EL (cell line): Measurements from ENCODE around the gene PLCXD1.
"Not testable (repeated sequence)": the region's sequence is repeated elsewhere in the genome, so short reads cannot be mapped to it uniquely, and the experiment has no call there.

Experiments
- DNase-seq: peaks from one replicate; pipeline ENCODE4 v3.0.0-alpha.2; 2016

PLCXD1 gene, protein sequence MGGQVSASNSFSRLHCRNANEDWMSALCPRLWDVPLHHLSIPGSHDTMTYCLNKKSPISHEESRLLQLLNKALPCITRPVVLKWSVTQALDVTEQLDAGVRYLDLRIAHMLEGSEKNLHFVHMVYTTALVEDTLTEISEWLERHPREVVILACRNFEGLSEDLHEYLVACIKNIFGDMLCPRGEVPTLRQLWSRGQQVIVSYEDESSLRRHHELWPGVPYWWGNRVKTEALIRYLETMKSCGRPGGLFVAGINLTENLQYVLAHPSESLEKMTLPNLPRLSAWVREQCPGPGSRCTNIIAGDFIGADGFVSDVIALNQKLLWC

DNA sequence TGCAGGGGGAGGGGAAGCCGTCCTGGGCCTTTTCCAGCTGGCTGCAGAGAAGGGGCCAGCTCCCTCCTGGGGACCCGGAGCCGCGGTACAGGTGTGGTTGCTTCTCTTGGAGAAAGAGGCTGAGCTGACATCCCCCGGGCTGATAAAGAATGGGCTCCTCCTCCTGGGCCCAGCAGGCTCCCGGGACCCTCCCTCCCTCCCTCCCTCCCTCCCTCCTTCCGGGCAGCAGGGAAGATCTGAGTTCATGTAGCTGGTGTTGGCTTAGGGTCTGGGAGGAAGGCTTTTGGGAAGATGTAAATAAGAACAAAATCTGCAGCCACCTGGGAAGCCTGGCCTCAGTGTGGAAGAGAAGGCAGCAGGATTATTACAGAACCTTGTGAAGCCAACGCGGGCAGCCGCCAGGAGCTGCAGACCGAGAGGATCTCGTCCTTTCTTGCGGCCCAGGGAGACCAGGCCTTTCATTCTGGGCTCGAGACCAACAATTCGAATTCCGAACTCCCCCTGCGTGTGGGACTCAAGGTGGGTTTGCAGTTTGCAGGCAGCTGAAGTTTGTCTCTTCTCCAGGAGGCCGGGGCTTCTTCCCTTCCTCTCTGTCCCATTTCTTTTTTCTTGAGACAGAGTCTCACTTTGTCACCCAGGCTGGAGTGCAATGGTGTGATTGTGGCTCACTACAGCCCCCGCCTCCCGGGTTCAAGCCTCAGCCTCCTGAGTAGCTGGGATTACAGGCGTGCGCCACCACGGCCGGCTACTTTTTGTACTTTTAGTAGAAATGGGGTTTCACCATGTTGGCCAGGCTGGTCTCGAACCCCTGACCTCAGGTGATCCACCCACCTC is at the start of gene PLCXD1:
Gene PLCXD1 (plus strand): TSS at position 216 of the 834 bp plus-strand sequence. CDS start 2,807 bp downstream, outside the sequence.
- DNase-seq = no peak

DNA sequence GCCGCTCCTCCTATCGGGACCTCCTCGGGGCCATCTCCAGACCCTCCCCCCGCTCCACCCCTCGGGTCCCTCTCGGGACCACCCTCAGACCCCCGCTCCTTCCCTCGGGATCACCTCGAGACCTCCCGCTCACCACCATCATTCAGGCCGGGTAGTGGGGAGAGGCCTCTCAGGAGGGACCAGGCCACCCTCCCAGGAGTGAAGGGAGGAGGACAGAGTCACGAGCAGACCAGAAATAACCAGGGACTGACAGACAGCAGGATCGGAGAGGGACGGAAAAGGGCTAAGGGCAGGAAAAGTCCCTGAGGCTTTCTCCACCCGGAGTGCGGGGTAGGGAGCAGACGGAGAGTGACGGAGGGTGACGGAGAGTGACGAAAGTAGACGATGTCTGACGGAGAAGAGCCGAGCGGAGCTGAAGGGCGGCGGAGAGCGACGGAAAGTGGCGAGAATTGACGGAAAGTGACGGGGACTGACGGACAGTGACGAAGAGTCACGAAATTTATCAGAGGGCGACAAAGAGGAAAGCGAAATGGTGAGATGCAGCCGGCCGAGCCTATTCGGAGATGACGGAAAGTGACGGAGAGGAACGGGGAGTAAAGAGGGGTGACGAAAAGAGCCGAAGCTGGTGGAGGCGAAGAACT is 49.4 kb upstream of the PLCXD1 start:
- not testable (repeated sequence) for DNase-seq

DNA sequence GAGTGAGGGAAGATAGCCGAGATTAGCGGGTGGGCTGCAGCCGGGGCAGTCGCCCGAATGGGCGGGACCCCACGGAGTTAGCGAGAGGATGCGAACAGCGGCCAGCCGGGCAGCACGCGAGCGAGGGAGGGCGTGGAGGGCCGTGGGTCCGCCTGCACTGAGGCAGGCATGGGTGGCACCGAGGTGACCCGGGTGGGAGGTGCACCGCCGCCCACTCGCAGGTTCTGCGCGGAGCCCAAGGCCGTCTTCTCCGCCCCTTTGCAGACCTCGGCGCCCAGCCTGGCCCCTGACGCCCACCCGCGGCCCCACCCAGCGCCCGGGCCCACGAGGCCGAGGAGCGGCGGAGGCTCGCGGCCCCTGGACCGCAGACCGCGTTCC is 48.9 kb upstream of the PLCXD1 start:
- not testable (repeated sequence) for DNase-seq

DNA sequence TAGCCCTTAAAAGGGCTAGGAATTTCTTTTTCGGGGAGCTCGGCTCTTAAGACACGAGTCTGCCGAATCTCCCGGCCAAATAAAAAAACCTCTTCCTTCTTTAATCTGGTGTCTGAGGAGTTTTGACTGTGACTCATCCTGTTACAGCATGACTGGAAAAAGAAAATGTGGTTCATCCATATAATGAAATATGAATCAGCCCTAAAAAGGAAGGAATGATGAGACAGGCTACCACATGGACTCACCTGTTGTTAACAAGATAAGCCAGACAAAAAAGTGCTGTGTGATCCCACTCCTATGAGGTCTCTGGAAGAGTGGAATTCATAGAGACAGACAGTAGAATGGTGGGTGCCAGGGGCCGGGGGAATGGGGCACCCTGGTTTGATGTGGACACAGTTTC is 45.0 kb upstream of the PLCXD1 start:
- DNase-seq = not testable (repeated sequence)

DNA sequence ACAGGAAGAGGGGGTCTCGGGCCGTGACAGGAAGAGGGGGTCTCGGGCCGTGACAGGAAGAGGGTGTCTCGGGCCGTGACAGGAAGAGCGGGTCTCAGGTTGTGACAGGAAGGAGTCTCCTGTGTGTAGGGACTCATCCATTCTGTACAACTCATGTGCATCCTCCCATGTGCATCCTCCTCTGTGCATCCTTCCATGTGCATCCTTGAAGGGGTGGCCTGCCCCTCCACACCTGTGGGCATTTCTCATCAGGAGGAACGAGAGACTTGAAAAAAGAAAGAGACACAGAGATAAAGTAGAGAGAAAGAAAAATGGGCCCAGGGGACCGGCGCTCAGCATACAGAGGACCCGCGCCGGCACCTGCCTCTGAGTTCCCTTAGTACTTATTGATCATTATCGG is 30.2 kb upstream of the PLCXD1 start:
- DNase-seq = no peak

DNA sequence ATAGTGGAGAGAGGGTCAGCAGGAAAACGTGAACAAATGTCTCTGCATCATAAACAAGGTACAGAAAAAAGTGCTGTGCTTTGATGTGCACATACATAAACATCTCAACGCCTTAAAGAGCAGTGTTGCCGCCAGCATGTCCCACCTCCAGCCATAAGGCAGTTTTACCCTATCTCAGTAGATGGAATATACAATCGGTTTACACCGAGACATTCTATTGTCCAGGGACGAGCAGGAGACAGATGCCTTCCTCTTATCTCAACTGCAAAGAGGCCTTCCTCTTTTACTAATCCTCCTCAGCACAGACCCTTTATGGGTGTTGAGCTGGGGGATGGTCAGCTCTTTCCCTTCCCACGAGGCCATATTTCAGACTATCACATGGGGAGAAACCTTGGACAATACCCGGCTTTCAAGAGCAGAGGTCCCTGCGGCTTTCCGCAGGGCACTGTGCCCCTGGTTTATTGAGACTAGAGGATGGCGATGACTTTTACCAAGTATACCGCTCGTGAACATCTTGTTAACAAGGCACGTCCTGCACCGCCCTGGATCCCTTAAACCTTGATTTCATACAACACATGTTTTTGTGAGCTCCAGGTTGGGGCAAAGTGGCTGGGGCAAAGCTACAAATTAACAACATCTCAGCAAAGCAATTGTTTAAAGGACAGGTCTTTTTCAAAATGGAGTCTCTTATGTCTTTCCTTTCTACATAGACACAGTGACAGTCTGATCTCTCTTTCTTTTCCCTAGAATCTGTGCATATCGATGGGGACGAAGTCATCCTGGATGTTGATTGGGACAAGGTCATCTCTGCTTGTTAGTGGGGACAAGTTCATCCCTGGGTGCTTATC is 29.6 kb upstream of the PLCXD1 start:
- not testable (repeated sequence) for DNase-seq

DNA sequence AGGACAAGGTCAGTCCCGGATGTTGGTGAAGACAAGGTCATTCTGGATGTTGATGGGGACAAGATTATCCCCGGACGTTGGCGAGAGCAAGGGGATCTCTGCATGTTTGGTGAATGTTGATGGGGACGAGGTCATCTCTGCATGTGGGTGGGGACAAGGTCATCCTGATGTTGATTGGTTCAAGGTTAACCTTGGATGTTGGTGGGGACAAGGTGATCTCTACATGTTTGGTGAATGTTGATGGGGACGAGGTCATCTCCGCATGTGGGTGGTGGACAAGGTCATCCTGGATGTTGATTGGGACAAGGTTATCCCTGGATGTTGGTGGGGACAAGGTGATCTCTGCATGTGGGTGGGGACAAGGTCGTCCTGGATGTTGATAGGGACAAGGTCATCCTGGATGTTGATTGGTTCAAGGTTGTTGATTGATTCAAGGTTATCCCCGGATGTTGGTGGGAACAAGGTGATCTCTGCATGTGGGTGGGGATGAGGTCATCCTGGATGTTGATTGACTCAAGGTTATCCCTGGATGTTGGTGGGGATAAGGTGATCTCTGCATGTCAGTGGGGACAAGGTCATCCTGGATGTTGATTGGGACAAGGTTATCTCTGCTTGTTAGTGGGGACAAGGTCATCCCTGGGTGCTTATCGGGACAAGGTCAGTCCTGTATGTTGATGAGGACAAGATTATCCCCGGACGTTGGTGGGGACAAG is 28.8 kb upstream of the PLCXD1 start:
- DNase-seq = no peak

DNA sequence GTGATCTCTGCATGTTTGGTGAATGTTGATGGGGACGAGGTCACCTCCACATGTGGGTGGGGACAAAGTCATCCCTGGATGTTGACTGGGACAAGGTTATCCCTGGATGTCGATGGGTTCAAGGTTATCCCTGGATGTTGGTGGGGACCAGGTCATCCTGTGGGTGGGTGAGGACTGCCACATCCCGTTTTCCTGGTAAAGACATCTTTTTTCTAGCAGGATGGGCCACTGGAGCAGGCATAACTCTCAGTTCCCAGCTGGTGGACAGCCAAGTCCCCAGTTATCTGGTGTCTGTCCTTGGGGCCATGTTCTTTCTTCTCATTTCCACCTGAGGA is 28.3 kb upstream of the PLCXD1 start:
- DNase-seq = no peak

DNA sequence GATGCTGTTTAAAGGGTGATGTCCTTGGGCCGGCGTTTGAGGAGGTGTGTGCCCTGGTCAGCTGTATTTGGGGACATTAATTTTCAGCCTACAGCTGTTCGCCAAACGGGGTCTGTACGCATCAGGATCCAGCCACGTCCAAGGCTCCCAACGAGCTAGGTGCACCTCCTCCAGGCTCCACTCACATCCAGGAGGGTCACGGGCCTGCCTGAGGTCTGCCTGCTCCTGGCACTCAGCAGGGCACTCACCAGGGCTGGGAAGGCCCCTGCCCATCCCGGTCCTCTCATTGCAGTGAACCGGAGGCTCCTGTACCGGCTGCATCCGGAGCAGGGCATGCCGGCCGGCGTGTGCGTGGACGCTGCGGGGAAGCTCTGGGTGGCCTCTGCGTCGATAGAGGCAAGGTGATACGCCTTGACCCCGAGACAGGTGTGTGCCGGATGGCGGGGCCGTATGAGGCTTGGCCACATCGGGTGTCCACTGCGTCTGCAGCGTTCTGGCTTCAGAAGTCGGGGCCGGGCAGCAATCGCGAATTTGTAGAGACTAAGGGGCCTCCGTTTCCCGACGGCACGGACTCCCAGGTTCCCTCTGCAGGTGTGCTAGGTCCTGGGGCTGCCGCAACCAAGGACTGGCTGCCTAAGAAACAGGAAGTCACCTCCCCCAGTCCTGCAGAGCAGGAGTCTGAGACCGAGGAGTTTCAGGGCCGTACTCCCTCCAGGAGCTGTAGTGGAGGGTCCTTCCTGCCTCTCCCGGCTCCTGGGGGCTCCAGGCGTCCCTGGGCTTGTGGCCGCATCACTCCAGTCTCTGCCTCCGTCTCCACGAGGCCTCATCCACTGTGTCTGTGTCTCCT is 27.5 kb upstream of the PLCXD1 start:
- no peak for DNase-seq

DNA sequence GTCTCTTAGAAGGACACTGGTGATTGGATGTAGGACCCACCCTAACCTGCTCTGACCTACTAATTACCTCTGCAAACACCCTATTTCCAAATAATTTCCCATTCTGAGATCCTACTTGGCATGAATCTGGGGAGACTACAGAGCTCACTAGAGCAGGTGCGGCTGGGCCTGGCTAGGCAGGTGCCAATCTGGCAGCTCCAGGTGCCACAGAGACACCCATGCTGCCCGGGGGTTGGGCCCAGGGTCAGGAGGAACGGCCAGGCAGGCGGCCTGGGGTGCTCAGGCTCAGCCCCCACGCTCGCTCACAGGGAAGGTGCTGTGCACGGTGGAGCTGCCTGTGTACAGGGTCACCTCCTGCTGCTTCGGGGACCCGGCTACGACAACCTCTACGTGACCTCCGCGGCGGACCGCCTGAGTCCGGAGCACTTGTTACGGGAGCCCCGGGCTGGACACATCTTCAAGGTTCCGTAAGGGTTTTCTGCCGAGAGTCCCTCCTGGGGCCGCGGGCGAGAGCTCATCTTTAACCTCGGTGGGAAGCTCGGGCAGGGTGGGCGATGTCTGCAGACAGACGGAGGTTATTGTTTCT is 26.5 kb upstream of the PLCXD1 start:
- no peak for DNase-seq

DNA sequence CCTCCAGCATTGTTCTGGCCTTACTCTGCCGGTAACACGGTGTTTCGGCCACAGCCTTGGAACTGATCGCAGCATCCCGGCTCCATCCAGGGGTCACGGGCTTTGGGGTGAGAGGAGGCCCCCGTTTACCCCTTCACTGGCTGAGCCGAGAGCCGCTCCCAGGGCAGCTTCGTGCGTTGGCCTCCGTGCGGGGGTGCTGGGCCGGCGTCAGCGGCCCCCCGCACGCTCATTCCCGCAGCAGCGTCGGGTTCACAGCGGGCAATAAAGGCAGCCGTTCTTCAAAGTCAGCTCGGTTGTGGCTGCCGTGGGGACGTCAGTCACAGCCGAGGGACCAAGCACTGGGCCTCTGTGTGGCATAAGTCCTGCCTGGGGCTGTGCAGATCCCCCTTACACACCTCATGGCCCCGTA is 25.3 kb upstream of the PLCXD1 start:
- DNase-seq = no peak

DNA sequence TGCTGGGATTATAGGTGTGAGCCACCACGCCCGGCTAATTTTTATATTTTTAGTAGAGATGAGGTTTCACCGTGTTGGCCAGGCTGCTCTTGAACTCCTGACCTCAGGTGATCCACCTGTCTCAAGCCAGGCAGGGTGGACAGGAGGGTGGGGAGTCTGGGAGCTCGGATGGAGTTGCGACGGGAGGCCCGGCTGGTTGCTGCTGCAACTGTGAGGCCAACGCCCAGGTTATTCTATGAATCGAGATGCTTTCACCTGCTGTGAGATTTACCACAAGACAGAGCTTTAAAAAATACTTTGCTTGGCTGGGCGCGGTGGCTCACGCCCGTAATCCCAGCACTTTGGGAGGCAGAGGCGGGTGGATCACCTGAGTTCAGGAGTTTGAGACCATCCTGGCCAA is 24.1 kb upstream of the PLCXD1 start:
- DNase-seq = not testable (repeated sequence)

DNA sequence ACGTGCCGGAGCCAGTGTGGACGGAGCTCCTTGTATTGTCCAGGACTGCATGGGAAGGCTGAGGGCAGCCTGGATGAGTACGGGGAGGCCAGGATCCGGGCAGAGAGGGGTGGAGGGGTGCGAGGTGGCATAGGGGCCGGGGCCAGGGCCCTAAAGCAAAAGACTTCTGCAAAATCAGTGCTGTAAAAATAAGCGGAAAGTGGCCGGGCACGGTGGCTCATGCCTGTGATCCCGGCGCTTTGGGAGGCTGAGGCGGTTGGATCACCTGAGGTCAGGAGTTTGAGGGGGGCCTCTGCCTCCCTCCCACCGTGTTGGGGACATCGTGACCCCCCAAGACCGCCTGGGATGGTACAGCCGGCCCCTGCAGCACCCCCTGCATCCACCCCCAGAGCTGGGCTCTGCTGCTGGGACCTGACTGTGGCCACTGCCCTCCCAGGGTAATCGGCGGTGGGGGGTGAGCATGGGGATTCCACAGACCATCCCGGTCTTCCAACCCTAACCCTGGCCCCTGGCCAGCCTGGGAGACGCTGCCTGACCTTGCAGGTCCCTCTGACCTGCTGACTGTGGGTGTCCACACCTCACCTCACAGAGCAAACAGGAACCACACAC is 23.4 kb upstream of the PLCXD1 start:
- DNase-seq = no peak

DNA sequence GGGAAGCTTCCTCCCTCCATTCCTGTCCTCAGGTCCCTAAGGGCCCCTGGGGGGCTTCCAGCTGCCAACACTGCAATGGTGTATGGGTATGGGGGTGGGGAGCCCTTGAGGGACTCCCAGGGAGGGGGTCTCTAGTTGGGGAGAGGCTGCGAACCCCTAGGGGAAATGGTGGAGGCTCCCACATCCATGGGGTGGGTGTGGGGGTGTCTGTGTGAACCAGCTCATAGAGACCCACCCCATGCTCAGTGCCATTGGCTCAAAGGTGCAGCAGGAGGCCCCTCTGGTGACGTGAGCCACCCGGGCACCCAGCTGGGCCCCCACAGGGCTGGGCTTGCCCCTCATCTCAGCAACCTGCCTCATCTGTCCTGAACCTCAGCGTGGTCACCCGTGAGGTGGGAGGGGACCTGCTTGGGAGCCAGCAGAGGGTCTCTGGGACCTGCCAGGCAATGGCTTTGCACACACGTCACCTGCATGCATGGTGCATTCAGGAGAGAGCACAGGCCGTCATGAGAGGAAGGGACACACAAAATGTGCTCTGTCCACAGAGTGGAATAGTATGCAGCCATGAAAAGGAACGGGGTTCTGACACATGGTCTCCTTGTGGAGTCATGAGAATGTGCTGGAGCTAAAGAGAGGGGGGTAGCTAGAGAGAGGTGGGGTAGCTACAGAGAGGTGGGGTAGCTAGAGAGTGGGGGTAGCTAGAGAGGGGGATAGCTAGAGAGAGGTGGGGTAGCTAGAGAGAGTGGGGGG is 22.7 kb upstream of the PLCXD1 start:
- DNase-seq = no peak

DNA sequence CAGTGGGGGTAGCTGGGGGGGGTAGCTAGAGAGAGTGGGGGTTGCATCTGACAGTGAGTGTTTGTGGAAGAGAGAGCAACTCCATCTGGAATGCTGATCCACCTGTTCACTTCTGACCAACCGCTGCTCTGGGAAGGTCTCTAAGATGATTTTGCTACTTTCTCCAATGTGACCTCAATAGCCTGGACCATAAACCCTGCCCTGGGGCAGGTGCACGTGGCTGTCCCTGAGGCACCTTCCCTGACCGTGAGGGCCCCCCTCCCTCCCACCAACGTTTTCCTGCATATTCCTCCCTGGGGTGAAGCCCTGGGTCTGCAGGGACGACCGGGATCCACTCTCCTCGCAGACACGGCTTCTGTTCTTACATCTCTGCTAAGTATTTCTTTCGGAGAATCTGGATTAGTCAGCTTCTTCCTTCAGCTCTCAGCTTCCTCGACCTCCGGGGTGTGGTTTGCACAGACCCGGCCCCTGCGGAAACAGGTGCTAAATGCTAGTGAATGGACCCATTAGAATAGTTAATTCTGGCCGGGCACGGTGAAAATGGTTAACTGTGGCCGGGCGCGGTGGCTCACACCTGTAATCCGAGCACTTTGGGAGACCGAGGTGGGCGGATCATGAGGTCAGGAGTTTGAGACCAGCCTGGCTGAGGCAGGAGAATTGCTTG is 21.4 kb upstream of the PLCXD1 start:
- no peak for DNase-seq

DNA sequence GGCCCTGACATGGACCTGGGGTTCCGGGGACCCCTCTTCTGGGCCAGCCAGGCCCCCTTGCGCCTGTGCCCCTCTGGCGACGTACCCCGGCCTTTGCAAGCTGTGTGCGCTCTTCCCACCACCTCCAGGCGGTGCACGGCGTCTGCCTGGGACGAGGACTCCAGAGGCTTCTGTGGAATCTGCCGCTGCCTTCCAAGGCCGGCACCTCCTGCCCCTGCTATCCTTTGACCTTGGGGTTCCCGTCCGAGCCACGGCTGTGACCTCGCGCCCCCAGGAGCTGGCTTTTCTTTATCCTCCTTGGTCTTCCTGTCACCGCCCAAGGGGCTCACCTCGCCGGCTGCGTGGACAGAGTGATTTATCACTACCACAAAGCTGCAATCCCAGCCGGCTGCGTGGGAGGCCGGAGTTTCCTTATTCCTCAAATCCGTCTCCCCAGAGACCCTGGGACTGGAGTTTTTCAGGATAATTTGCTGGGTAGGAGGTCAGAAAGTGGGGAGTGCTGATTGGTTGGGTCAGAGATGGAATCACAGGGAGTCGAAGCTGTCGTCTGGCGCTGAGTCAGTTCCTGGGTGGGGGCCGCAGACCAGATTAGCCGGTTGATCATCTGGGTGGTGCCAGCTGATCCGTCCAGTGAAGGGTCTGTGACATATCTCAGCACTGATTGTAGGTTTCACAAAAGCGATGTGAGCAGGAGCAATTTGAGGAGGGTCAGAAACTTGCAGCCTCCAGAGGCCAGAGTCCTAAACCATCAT is 19.8 kb upstream of the PLCXD1 start:
- peak; percentile 16 for DNase-seq

DNA sequence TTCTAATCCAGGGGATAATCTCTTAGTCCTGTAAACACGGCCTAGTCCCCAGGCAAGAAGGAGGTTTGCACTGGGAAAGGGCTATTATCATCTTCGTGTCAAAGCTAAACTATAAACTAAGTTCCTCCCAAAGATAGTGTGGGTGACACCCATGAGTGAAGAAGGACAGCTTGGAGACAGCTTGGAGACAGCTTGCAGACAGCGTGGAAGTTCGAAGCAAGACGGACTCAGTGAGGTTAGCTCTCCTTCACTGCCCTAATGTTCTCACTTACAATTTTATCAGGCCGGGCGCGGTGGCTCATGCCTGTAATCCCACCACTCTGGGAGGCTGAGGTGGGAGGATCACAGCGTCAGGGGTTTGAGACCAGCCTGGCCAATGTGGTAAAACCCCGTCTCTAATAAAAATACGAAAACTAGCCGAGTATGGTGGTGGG is 19.2 kb upstream of the PLCXD1 start:
- DNase-seq = no peak

DNA sequence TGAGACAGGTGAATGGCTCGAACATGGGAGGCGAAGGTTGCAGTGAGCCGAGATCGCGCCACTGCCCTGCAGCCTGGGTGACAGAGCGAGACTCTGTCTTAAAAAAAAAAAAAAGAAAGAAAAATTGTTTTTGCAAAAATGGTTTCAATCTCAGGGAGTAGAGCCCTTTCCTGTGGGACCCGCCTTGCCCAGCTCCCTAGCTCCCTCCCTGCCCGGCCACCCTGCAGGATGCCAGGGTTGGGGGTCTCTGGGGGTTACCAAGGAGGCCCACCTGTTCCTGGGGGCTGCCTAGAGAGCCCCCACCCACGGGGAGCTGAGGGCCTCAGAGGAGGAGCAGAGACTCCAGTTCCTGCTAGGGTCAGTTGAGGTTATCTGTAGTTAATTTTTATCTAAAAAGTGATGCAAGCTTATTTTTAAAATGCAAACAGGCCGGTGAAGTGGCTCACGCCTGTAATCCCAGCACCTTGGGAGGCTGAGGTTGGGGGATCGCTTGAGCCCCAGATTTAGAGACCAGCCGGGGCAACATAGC is 18.7 kb upstream of the PLCXD1 start:
- DNase-seq = no peak
